Stomach (tissue), 4 donors: ENCODE measurements around the gene BTG1.

Experiments used
- EP300 ChIP-seq: sonication (generic); formaldehyde crosslinking; IDR thresholded peaks from one replicate; pipeline ENCODE4 v1.6.1; 2017; ENCODE audit warnings: antibody characterized with exemption
- POLR2AphosphoS5 ChIP-seq, 3 donors: sonication (generic); formaldehyde crosslinking; IDR thresholded peaks; one replicate each; pipeline ENCODE4 v1.6.1; 2016; ENCODE audit warnings: antibody characterized with exemption in 3 of 3
- TF ChIP-seq, protein P1 (sequence below), 7 experiments: fragments of 450-650 bp in 4 of 7; fragments of 200-600 bp in 3 of 7; sonication (generic) in 3 of 7; IDR thresholded peaks; one replicate each; pipeline ENCODE4 v1.5.1; 2016 to 2019; ENCODE audit warnings: antibody characterized with exemption in 7 of 7, control low read depth in 2 of 7, mild to moderate bottlenecking in 1 of 7

GRCh38 chr12:92129609-92130008 is 16.0 kb downstream of the BTG1 start:
- TF ChIP-seq, protein P1, sequence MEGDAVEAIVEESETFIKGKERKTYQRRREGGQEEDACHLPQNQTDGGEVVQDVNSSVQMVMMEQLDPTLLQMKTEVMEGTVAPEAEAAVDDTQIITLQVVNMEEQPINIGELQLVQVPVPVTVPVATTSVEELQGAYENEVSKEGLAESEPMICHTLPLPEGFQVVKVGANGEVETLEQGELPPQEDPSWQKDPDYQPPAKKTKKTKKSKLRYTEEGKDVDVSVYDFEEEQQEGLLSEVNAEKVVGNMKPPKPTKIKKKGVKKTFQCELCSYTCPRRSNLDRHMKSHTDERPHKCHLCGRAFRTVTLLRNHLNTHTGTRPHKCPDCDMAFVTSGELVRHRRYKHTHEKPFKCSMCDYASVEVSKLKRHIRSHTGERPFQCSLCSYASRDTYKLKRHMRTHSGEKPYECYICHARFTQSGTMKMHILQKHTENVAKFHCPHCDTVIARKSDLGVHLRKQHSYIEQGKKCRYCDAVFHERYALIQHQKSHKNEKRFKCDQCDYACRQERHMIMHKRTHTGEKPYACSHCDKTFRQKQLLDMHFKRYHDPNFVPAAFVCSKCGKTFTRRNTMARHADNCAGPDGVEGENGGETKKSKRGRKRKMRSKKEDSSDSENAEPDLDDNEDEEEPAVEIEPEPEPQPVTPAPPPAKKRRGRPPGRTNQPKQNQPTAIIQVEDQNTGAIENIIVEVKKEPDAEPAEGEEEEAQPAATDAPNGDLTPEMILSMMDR (IDR thresholded peaks at IDR 0.05) = no peak
- TF ChIP-seq POLR2AphosphoS5 (IDR thresholded peaks at IDR 0.05) (no peak), EP300 (no peak)
